Colonic mucosa (tissue), 4 donors: ENCODE results near the gene UCHL1. TPM values are rescaled to one million over a fixed set of nuclear protein-coding genes. Genes with fewer than 3 reads are reported as not detected.

ENCODE experiments used
- DNase-seq: peaks from one replicate; pipeline ENCODE4 v3.0.0-alpha.2; 2020
- H3K27ac ChIP-seq: fragments of 200-600 bp; one replicate; pipeline ENCODE4 v1.8.0; 2021
- H3K27me3 ChIP-seq: fragments of 200-600 bp; one replicate; pipeline ENCODE4 v1.8.0; 2021
- H3K36me3 ChIP-seq: fragments of 200-600 bp; one replicate; pipeline ENCODE4 v1.8.0; 2021
- H3K4me1 ChIP-seq: fragments of 200-600 bp; one replicate; pipeline ENCODE4 v1.8.0; 2021; ENCODE audit warnings: mild to moderate bottlenecking
- H3K4me3 ChIP-seq: fragments of 200-600 bp; one replicate; pipeline ENCODE4 v1.8.0; 2021
- H3K9ac ChIP-seq, 2 donors: one replicate each; pipeline ENCODE4 v1.7.0; 2013; ENCODE audit warnings: control low read depth in 2 of 2, low read depth in 2 of 2, low read length in 2 of 2
- H3K9me3 ChIP-seq: fragments of 200-600 bp; one replicate; pipeline ENCODE4 v1.8.0; 2021
- CTCF ChIP-seq: fragments of 200-600 bp; IDR thresholded peaks from one replicate; pipeline ENCODE4 v1.8.0; 2022; ENCODE audit warnings: antibody characterized with exemption, mild to moderate bottlenecking
- intact Hi-C: fragments of 100-400 bp; cut with DNase I; formaldehyde crosslinking; loops from one replicate; pipeline ENCODE4 v1.14.1; 2022
- total RNA-seq, 2 donors: library from RNA; stranded (reverse); fragmentation: NEBNext Ultra II Directional in 1 of 2; extraction: Animal tissue kit (Norgen Biotek cat#: 25700) in 1 of 2; gene quantifications; one replicate each; pipeline ENCODE4 v1.2.1, GENCODE V29; 2021
- donor health status: healthy.
- donor health status: DM: no; HTN: no; CAD: no.
- donor health status: DM: no; HTN: no; CAD: no.

Gene UCHL1
- total RNA-seq, 2 donors from 2014 or later = 3.4 to 13.2 TPM

- H3K27me3 ChIP-seq = no peaks in the 10 kb centered on the region
- peak overlapping the region; percentile 76 to 77 for H3K9ac ChIP-seq
- intact Hi-C loops = loop anchor here (2.0 kb wide), 1 partner anchor 289 kb away; no protein-coding TSS in a partner anchor
- H3K27ac ChIP-seq = peak overlapping the region; percentile 56
- no peaks in the 10 kb centered on the region for H3K9me3 ChIP-seq
- no peaks in the 10 kb centered on the region for H3K36me3 ChIP-seq
- no peak for TF ChIP-seq CTCF
- peaks cover 4% of the 10 kb centered on the region for H3K4me1 ChIP-seq
- no peak for DNase-seq
- H3K4me3 ChIP-seq = peak overlapping the region; percentile 48
Measured at GRCh38 chr4:41215969-41216293, 40.8 kb upstream of the UCHL1 start.

- Histone ChIP-seq H3K4me3 (peak overlapping the region; percentile 48), H3K27ac (peak overlapping the region; percentile 56), H3K9me3 (no peaks in the 10 kb centered on the region), H3K4me1 (peaks cover 4% of the 10 kb centered on the region), H3K9ac (peak overlapping the region; percentile 76 to 77), H3K36me3 (no peaks in the 10 kb centered on the region), H3K27me3 (no peaks in the 10 kb centered on the region)
- peak; percentile 83 for DNase-seq
- intact Hi-C loops = no loop called here
- TF ChIP-seq CTCF = peak; percentile 27
Measured at GRCh38 chr4:41216294-41217019, 40.3 kb upstream of the UCHL1 start.

GRCh38 chr4:41217020-41217333, 39.8 kb upstream of the UCHL1 start:
- Histone ChIP-seq H3K9me3 (no peaks in the 10 kb centered on the region), H3K9ac (peak overlapping the region in 1 of 2 donors; percentile 77), H3K36me3 (no peaks in the 10 kb centered on the region), H3K27ac (peak overlapping the region; percentile 56), H3K27me3 (no peaks in the 10 kb centered on the region), H3K4me3 (peak overlapping the region; percentile 48), H3K4me1 (peaks cover 4% of the 10 kb centered on the region)
- DNase-seq = no peak
- intact Hi-C loops = no loop called here
- TF ChIP-seq CTCF = no peak

- Histone ChIP-seq H3K36me3 (no peaks in the 10 kb centered on the region), H3K27me3 (no peaks in the 10 kb centered on the region), H3K27ac (no peak overlapping the region), H3K9me3 (no peaks in the 10 kb centered on the region), H3K9ac (no peak overlapping the region), H3K4me1 (peaks cover 4% of the 10 kb centered on the region), H3K4me3 (no peak overlapping the region)
- intact Hi-C loops = no loop called here
- no peak for DNase-seq
- TF ChIP-seq CTCF = no peak
Measured at GRCh38 chr4:41217374-41217773, 39.4 kb upstream of the UCHL1 start.

GRCh38 chr4:41218703-41219102, 38.0 kb upstream of the UCHL1 start:
- H3K9me3 ChIP-seq = no peaks in the 10 kb centered on the region
- H3K9ac ChIP-seq = no peak overlapping the region
- H3K27me3 ChIP-seq = no peaks in the 10 kb centered on the region
- H3K36me3 ChIP-seq = no peaks in the 10 kb centered on the region
- no peak overlapping the region for H3K4me3 ChIP-seq
- intact Hi-C loops = no loop called here
- peaks cover 4% of the 10 kb centered on the region for H3K4me1 ChIP-seq
- no peak overlapping the region for H3K27ac ChIP-seq
- DNase-seq = no peak
- no peak for TF ChIP-seq CTCF
